CD4-positive, CD25-positive, alpha-beta regulatory T cell (primary cell): ENCODE results near the gene PLEK. TPM values are rescaled to one million over a fixed set of nuclear protein-coding genes. Genes with fewer than 3 reads are reported as not detected.

Source experiments
- ATAC-seq, 2 donors: fragments of 150-1000 bp; cut with Tn5 transposase; one replicate each; pipeline ENCODE4 v1.10.0; 2021; ENCODE audit warnings: low read depth in 2 of 2, moderate number of reproducible peaks in 2 of 2, moderate library complexity in 1 of 2
- DNase-seq, 3 donors: peaks; one replicate each; pipeline versions ENCODE4 v3.0.0 to v3.0.0-alpha.2; 2012 to 2022; ENCODE audit warnings: mixed read lengths in 1 of 3
- H3K27ac ChIP-seq: one replicate; pipeline ENCODE4 v1.7.0; 2013; ENCODE audit warnings: mild to moderate bottlenecking, low read length; ENCODE audit not compliant: insufficient read depth, poor library complexity, severe bottlenecking
- H3K27me3 ChIP-seq: one replicate; pipeline ENCODE4 v1.7.0; 2013; ENCODE audit warnings: low read length; ENCODE audit not compliant: control insufficient read depth, insufficient read depth
- H3K36me3 ChIP-seq: one replicate; pipeline ENCODE4 v1.7.0; 2013; ENCODE audit warnings: mild to moderate bottlenecking, low read length, moderate library complexity; ENCODE audit not compliant: control insufficient read depth, insufficient read depth
- H3K4me1 ChIP-seq: 2 replicates; pipeline ENCODE4 v1.7.0; 2013; ENCODE audit warnings: mild to moderate bottlenecking, low read length; ENCODE audit not compliant: insufficient read depth, control insufficient read depth, poor library complexity, severe bottlenecking
- H3K4me3 ChIP-seq: one replicate; pipeline ENCODE4 v1.7.0; 2013; ENCODE audit warnings: low read depth, mild to moderate bottlenecking, low read length, moderate library complexity
- H3K9me3 ChIP-seq, 2 experiments: 1 replicate in 1 of 2; 2 replicates in 1 of 2; pipeline ENCODE4 v1.7.0; 2013; ENCODE audit warnings: low read length in 2 of 2, mild to moderate bottlenecking in 1 of 2, moderate library complexity in 1 of 2; ENCODE audit not compliant: control insufficient read depth in 2 of 2
- H3K27ac Mint-ChIP-seq, 3 donors: one replicate each; pipeline ENCODE4 v1.8.0; 2020 to 2022; ENCODE audit warnings: mild to moderate bottlenecking in 3 of 3, mixed read lengths in 3 of 3, moderate library complexity in 2 of 3
- H3K27me3 Mint-ChIP-seq: one replicate; pipeline ENCODE4 v1.8.0; 2022; ENCODE audit warnings: mild to moderate bottlenecking, mixed read lengths
- H3K36me3 Mint-ChIP-seq: one replicate; pipeline ENCODE4 v1.8.0; 2020; ENCODE audit warnings: mixed read lengths
- H3K4me1 Mint-ChIP-seq, 4 donors: one replicate each; pipeline ENCODE4 v1.8.0; 2020 to 2022; ENCODE audit warnings: mixed read lengths in 4 of 4, mild to moderate bottlenecking in 1 of 4
- H3K4me3 Mint-ChIP-seq, 4 donors: one replicate each; pipeline ENCODE4 v1.8.0; 2020 to 2022; ENCODE audit warnings: mild to moderate bottlenecking in 4 of 4, mixed read lengths in 4 of 4, moderate library complexity in 3 of 4
- H3K9me3 Mint-ChIP-seq, 7 donors: one replicate each; pipeline ENCODE4 v1.8.0; 2020 to 2022; ENCODE audit warnings: mixed read lengths in 7 of 7, mild to moderate bottlenecking in 3 of 7, moderate library complexity in 2 of 7
- polyA plus RNA-seq, 4 donors: library from polyadenylated mRNA; unstranded; fragments of 300-500 nt; fragmentation: Illumina TruSeq; gene quantifications; one replicate each; pipeline ENCODE4 v1.2.3, GENCODE V29; 2021
- total RNA-seq: library from RNA; stranded (reverse); gene quantifications from one replicate; pipeline ENCODE4 v1.2.3, GENCODE V29; 2022

Gene PLEK
- total RNA-seq (10.1 TPM), polyA plus RNA-seq (1 to 10 TPM; 2.2 to 8.7 (median 5.1) TPM)

- H3K27me3 ChIP-seq: no peaks in the 10 kb centered on the region
- Mint-ChIP-seq H3K36me3 (peaks cover 3% of the 10 kb centered on the region), H3K4me1 (peaks cover 5 to 13% (median 10%) of the 10 kb centered on the region in 4 donors), H3K27me3 (no peaks in the 10 kb centered on the region), H3K9me3 (peaks cover 0 to 4% (median 3%) of the 10 kb centered on the region in 7 donors), H3K27ac (peak within 1 kb of the TSS in 1 of 3 donors; percentile 85), H3K4me3 (peak within 1 kb of the TSS in 1 of 4 donors; percentile 10)
- H3K9me3 ChIP-seq: peaks cover 7 to 9% of the 10 kb centered on the region in 2 experiments
- H3K4me1 ChIP-seq: no peaks in the 10 kb centered on the region
- no peak for DNase-seq
- no peaks in the 10 kb centered on the region for H3K36me3 ChIP-seq
- no peak within 1 kb of the TSS for H3K4me3 ChIP-seq
- no peak within 1 kb of the TSS for H3K27ac ChIP-seq
- ATAC-seq: peak in 1 of 2 donors; percentile 42
Observed at GRCh38 chr2:68365087-68365486, at the start of gene PLEK. TSS of gene PLEK (plus strand) at chr2:68365282. CDS start at chr2:68365352, 70 bp downstream.

GRCh38 chr2:68316111-68316510, 49.0 kb upstream of the PLEK start:
- Histone ChIP-seq H3K9me3 (peaks cover 0 to 3% of the 10 kb centered on the region in 2 experiments), H3K4me3 (no peak overlapping the region), H3K36me3 (no peaks in the 10 kb centered on the region), H3K27me3 (peaks cover 47% of the 10 kb centered on the region), H3K27ac (no peak overlapping the region), H3K4me1 (peaks cover 15% of the 10 kb centered on the region)
- Mint-ChIP-seq H3K4me3 (no peak overlapping the region), H3K36me3 (no peaks in the 10 kb centered on the region), H3K4me1 (peaks cover 3 to 14% (median 7%) of the 10 kb centered on the region in 4 donors), H3K9me3 (peaks cover 0 to 4% (median 2%) of the 10 kb centered on the region in 7 donors), H3K27me3 (peaks cover 64% of the 10 kb centered on the region), H3K27ac (no peak overlapping the region)
- ATAC-seq (no peak), DNase-seq (no peak)

- Mint-ChIP-seq H3K4me3 (peak overlapping the region in 1 of 4 donors; percentile 79), H3K27me3 (peaks cover 75% of the 10 kb centered on the region), H3K27ac (no peak overlapping the region), H3K9me3 (peaks cover 0 to 4% (median 2%) of the 10 kb centered on the region in 7 donors), H3K36me3 (no peaks in the 10 kb centered on the region), H3K4me1 (peaks cover 3 to 14% (median 9%) of the 10 kb centered on the region in 4 donors)
- no peak overlapping the region for H3K4me3 ChIP-seq
- ATAC-seq (no peak), DNase-seq (no peak)
- peaks cover 49% of the 10 kb centered on the region for H3K27me3 ChIP-seq
- no peak overlapping the region for H3K27ac ChIP-seq
- H3K36me3 ChIP-seq: no peaks in the 10 kb centered on the region
- peaks cover 15% of the 10 kb centered on the region for H3K4me1 ChIP-seq
- H3K9me3 ChIP-seq: peaks cover 0 to 3% of the 10 kb centered on the region in 2 experiments
Observed at GRCh38 chr2:68317971-68318913, 46.8 kb upstream of the PLEK start.

- no peak for DNase-seq
- Mint-ChIP-seq H3K9me3 (peaks cover 0 to 2% (median under 1%) of the 10 kb centered on the region in 7 donors), H3K4me1 (peaks cover 3 to 14% (median 9%) of the 10 kb centered on the region in 4 donors), H3K4me3 (peak overlapping the region in 2 of 4 donors; percentile 44 to 79), H3K27me3 (peaks cover 81% of the 10 kb centered on the region), H3K36me3 (no peaks in the 10 kb centered on the region), H3K27ac (no peak overlapping the region)
- Histone ChIP-seq H3K4me3 (no peak overlapping the region), H3K4me1 (peaks cover 15% of the 10 kb centered on the region), H3K9me3 (peaks cover 0 to 1% of the 10 kb centered on the region in 2 experiments), H3K36me3 (no peaks in the 10 kb centered on the region), H3K27ac (no peak overlapping the region), H3K27me3 (peaks cover 43% of the 10 kb centered on the region)
- no peak for ATAC-seq
Observed at GRCh38 chr2:68318914-68319397, 46.1 kb upstream of the PLEK start.

- Histone ChIP-seq H3K27me3 (peaks cover 41% of the 10 kb centered on the region), H3K27ac (no peak within 1 kb of the TSS), H3K4me1 (peaks cover 15% of the 10 kb centered on the region), H3K9me3 (no peaks in the 10 kb centered on the region), H3K36me3 (no peaks in the 10 kb centered on the region), H3K4me3 (no peak within 1 kb of the TSS)
- DNase-seq (no peak), ATAC-seq (no peak)
- H3K27me3 Mint-ChIP-seq: peaks cover 83% of the 10 kb centered on the region
- H3K9me3 Mint-ChIP-seq: peaks cover 0 to 2% (median 0%) of the 10 kb centered on the region in 7 donors
- H3K4me1 Mint-ChIP-seq: peaks cover 3 to 14% (median 9%) of the 10 kb centered on the region in 4 donors
- H3K36me3 Mint-ChIP-seq: no peaks in the 10 kb centered on the region
- peak within 1 kb of the TSS; percentile 19 to 79 (median 74) for H3K4me3 Mint-ChIP-seq
- no peak within 1 kb of the TSS for H3K27ac Mint-ChIP-seq
Observed at GRCh38 chr2:68319398-68320117, 45.5 kb upstream of the PLEK start, which contains the start of gene CNRIP1. TSS of gene CNRIP1 (minus strand) at chr2:68319949. CDS start at chr2:68319400, 549 bp downstream.

- H3K27ac ChIP-seq: no peak overlapping the region
- H3K27me3 ChIP-seq: peaks cover 39% of the 10 kb centered on the region
Observed at GRCh38 chr2:68320118-68320641, 44.9 kb upstream of the PLEK start.

GRCh38 chr2:68325056-68325455, 40.0 kb upstream of the PLEK start:
- Histone ChIP-seq H3K36me3 (no peaks in the 10 kb centered on the region), H3K9me3 (no peaks in the 10 kb centered on the region), H3K27me3 (peaks cover 19% of the 10 kb centered on the region), H3K4me1 (peaks cover 3% of the 10 kb centered on the region), H3K4me3 (no peak overlapping the region), H3K27ac (no peak overlapping the region)
- Mint-ChIP-seq H3K9me3 (peaks cover 0 to 1% (median 0%) of the 10 kb centered on the region in 7 donors), H3K36me3 (no peaks in the 10 kb centered on the region), H3K27ac (no peak overlapping the region), H3K27me3 (peaks cover 48% of the 10 kb centered on the region), H3K4me1 (peaks cover under 1 to 6% (median 5%) of the 10 kb centered on the region in 4 donors), H3K4me3 (no peak overlapping the region)
- DNase-seq (no peak), ATAC-seq (no peak)

More at GRCh38 chr2:68320118-68320641, 44.9 kb upstream of the PLEK start:
- no peak overlapping the region for H3K27ac Mint-ChIP-seq
- Histone ChIP-seq H3K9me3 (no peaks in the 10 kb centered on the region), H3K36me3 (no peaks in the 10 kb centered on the region), H3K4me1 (peaks cover 15% of the 10 kb centered on the region), H3K4me3 (no peak overlapping the region)
- no peaks in the 10 kb centered on the region for H3K36me3 Mint-ChIP-seq
- no peak for DNase-seq
- peaks cover 84% of the 10 kb centered on the region for H3K27me3 Mint-ChIP-seq
- peaks cover 3 to 14% (median 9%) of the 10 kb centered on the region in 4 donors for H3K4me1 Mint-ChIP-seq
- ATAC-seq: no peak
- peaks cover 0 to 2% (median 0%) of the 10 kb centered on the region in 7 donors for H3K9me3 Mint-ChIP-seq
- H3K4me3 Mint-ChIP-seq: peak overlapping the region; percentile 19 to 78 (median 70)
